GM06990 (cell line): ENCODE results near the gene OR1F1.

ENCODE experiments used
- DNase-seq: peaks from one replicate; pipeline ENCODE4 v3.0.0-alpha.2; 2011; ENCODE audit not compliant: insufficient read length; ENCODE audit errors: extremely low read depth
- H3K27me3 ChIP-seq: replicated peaks from 2 replicates; pipeline ENCODE4 v1.6.0; 2011; ENCODE audit warnings: low read length; ENCODE audit not compliant: control insufficient read depth, insufficient read depth
- H3K36me3 ChIP-seq: 2 replicates; pipeline ENCODE4 v1.5.1; 2011; ENCODE audit warnings: low read length; ENCODE audit not compliant: control insufficient read depth, insufficient read depth
- H3K4me3 ChIP-seq: replicated peaks from 2 replicates; pipeline ENCODE4 v1.5.1; 2011; ENCODE audit warnings: low read depth, mild to moderate bottlenecking, control low read depth, low read length
- TF ChIP-seq, protein P1 (sequence below): IDR thresholded peaks from 2 replicates; pipeline ENCODE4 v1.5.1; 2011; ENCODE audit warnings: low read length, control low read depth, mild to moderate bottlenecking, inconsistent platforms; ENCODE audit not compliant: insufficient read depth, poor library complexity, severe bottlenecking

The OR1F1 gene

GRCh38 chr16:3158026-3158509 is 29.9 kb upstream of the OR1F1 start:
- Histone ChIP-seq H3K27me3 (no peaks in the 10 kb centered on the region; the same call in 1 of the 2 replicates), H3K4me3 (peak overlapping the region; percentile 65), H3K36me3 (no peaks in the 10 kb centered on the region)
- DNase-seq = no peak
- TF ChIP-seq, protein P1, sequence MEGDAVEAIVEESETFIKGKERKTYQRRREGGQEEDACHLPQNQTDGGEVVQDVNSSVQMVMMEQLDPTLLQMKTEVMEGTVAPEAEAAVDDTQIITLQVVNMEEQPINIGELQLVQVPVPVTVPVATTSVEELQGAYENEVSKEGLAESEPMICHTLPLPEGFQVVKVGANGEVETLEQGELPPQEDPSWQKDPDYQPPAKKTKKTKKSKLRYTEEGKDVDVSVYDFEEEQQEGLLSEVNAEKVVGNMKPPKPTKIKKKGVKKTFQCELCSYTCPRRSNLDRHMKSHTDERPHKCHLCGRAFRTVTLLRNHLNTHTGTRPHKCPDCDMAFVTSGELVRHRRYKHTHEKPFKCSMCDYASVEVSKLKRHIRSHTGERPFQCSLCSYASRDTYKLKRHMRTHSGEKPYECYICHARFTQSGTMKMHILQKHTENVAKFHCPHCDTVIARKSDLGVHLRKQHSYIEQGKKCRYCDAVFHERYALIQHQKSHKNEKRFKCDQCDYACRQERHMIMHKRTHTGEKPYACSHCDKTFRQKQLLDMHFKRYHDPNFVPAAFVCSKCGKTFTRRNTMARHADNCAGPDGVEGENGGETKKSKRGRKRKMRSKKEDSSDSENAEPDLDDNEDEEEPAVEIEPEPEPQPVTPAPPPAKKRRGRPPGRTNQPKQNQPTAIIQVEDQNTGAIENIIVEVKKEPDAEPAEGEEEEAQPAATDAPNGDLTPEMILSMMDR = no peak

GRCh38 chr16:3158510-3159314 is 29.3 kb upstream of the OR1F1 start:
- TF ChIP-seq, protein P1 = no peak
- no peaks in the 10 kb centered on the region; the same call in 1 of the 2 replicates for H3K27me3 ChIP-seq
- peak overlapping the region; percentile 65 for H3K4me3 ChIP-seq
- no peaks in the 10 kb centered on the region for H3K36me3 ChIP-seq
- DNase-seq = peak; percentile 92

DNA sequence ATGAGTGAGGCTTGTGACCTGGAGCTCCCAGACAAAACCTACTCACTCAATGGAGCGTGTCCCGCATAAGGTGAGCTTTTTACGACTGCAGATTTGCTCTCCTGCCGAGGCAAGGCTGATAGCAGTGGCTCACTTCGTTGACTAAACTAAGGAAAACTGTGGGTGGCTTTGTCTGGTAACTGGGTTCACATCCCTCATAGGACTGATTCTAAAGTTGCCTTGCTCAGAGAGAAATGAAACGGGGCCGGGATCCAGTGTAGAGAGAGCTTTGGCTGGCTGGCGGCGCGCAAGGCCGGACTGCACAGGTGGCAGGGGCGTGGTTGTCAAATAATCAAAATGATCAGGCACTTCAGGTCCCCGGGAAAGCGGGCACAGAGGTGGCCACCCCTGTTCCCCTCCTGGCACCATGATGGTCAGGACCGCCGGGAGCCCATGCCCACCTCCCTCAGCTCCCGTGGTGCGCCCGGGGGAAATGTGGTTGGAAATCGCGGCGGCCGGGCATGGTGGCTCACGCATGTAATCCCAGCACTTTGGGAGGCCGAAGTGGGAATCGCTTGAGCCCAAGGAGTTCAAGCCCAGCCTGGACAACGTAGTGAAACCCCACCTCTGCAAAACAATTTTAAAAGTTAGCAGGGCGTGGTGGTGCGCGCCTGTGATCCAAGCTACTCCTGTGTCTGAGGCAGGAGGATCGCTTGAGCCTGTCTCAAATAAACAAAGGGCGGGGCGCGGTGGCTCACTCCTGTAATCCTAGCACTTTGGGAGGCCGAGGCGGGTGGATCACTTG is 26.6 kb upstream of the OR1F1 start:
- TF ChIP-seq, protein P1 = no peak
- DNase-seq = no peak
- H3K27me3 ChIP-seq = no peaks in the 10 kb centered on the region; the same call in 1 of the 2 replicates
- no peak overlapping the region for H3K4me3 ChIP-seq
- no peaks in the 10 kb centered on the region for H3K36me3 ChIP-seq

GRCh38 chr16:3164121-3164991 is 23.6 kb upstream of the OR1F1 start:
- no peak for DNase-seq
- Histone ChIP-seq H3K27me3 (no peaks in the 10 kb centered on the region), H3K36me3 (no peaks in the 10 kb centered on the region), H3K4me3 (no peak overlapping the region)
- TF ChIP-seq, protein P1 = no peak

DNA sequence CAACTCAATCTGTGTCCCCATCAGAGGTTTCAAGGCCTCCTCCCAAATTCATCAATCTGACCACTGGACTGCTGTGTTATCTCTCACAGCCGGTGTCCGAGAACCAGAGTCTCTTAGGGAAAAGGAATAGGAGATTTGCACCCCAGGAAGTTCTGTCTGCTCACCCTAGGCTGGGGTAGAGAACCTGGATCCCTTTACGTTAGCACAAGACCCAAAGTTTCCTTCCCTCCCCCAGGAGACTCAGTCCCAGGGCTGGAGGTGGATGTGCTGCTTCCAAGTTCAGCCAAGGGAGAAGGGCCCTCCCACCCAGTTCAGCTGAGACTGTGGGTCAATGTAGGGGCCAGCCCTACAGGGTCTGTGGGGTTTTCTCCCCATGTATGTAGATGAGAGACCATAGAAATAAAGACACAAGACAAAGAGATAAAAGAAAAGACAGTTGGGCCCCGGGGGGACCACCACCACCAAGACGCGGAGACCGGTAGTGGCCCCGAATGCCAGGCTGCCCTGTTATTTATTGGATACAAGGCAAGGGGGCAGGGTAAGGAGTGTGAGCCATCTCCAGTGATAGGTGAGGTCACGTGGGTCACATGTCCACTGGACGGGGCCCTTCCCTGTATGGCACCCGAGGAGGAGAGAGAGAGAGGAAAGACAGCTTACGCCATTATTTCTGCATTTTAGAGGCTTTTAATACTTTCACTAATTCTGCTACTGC is 22.7 kb upstream of the OR1F1 start:
- TF ChIP-seq, protein P1 = no peak
- DNase-seq = no peak
- H3K4me3 ChIP-seq = no peak overlapping the region; the same call in 1 of the 2 replicates
- H3K27me3 ChIP-seq = no peaks in the 10 kb centered on the region
- no peaks in the 10 kb centered on the region for H3K36me3 ChIP-seq
